IMR-90 (cell line): ENCODE measurements around the gene RNASE2. TPM values are rescaled to one million over a fixed set of nuclear protein-coding genes. Genes with fewer than 3 reads are reported as not detected.

Experiments used
- ATAC-seq: fragments of 200-7000 bp; cut with Tn5 transposase; 2 replicates; pipeline ENCODE4 v1.9.1; 2020; ENCODE audit warnings: low read depth, mild to moderate bottlenecking, moderate library complexity
- BruUV-seq: library from RNA; stranded (reverse); fragments of 400-500 nt; replicated peaks from 2 replicates; lab custom pipeline; 2021; lab: Mats Ljungman, UMichigan
- CTCF ChIA-PET: fragments of 300-600 bp; formaldehyde crosslinking; extraction: SDS; loops from one replicate; lab custom pipeline; 2021; ENCODE audit warnings: antibody characterized with exemption; lab: Yijun Ruan, JAX
- POLR2A ChIA-PET: fragments of 300-600 bp; sonication (Branson Sonifier 250); formaldehyde crosslinking; loops from one replicate; lab custom pipeline; 2022; ENCODE audit warnings: antibody characterized with exemption; ENCODE audit not compliant: unreplicated experiment; lab: Charles Lee
- DNase-seq: peaks from one replicate; pipeline ENCODE4 v3.0.0; 2013
- H2AFZ ChIP-seq: replicated peaks from 2 replicates; pipeline ENCODE3; 2013; ENCODE audit warnings: low read length, mild to moderate bottlenecking; ENCODE audit not compliant: poor library complexity
- H2AK5ac ChIP-seq: 2 replicates; pipeline ENCODE4 v1.6.1; 2013; ENCODE audit warnings: low read depth, low read length, inconsistent platforms
- H2AK9ac ChIP-seq: replicated peaks from 2 replicates; pipeline ENCODE3; 2013; ENCODE audit warnings: mild to moderate bottlenecking, low read depth, low read length, moderate library complexity; ENCODE audit not compliant: poor library complexity
- H2BK120ac ChIP-seq: 2 replicates; pipeline ENCODE4 v1.6.1; 2013; ENCODE audit warnings: low read depth, low read length, inconsistent platforms
- H2BK15ac ChIP-seq: 3 replicates; pipeline ENCODE4 v1.6.1; 2013; ENCODE audit warnings: low read depth, low read length, inconsistent platforms
- H2BK20ac ChIP-seq: 2 replicates; pipeline ENCODE4 v1.6.1; 2013; ENCODE audit warnings: low read depth, mild to moderate bottlenecking, inconsistent platforms, low read length, moderate library complexity
- H2BK5ac ChIP-seq: 2 replicates; pipeline ENCODE4 v1.6.1; 2013; ENCODE audit warnings: mild to moderate bottlenecking, low read depth, low read length, inconsistent platforms; ENCODE audit not compliant: poor library complexity, severe bottlenecking
- H3K14ac ChIP-seq: replicated peaks from 2 replicates; pipeline ENCODE4 v1.6.1; 2013; ENCODE audit warnings: low read depth, low read length, inconsistent platforms
- H3K18ac ChIP-seq: 2 replicates; pipeline ENCODE4 v1.6.1; 2013; ENCODE audit warnings: low read depth, low read length, control low read depth
- H3K23ac ChIP-seq: 2 replicates; pipeline ENCODE4 v1.6.1; 2013; ENCODE audit warnings: low read depth, low read length, inconsistent platforms
- H3K27ac ChIP-seq: 2 replicates; pipeline ENCODE4 v1.5.1; 2013; ENCODE audit warnings: mild to moderate bottlenecking, control low read depth, low read length; ENCODE audit not compliant: insufficient read depth
- H3K27me3 ChIP-seq: 2 replicates; pipeline ENCODE4 v1.6.1; 2013; ENCODE audit warnings: low read length; ENCODE audit not compliant: control insufficient read depth, insufficient read depth
- H3K36me3 ChIP-seq: 2 replicates; pipeline ENCODE4 v1.6.1; 2013; ENCODE audit warnings: low read length, mixed read lengths; ENCODE audit not compliant: control insufficient read depth, insufficient read depth
- H3K4ac ChIP-seq: 2 replicates; pipeline ENCODE4 v1.6.1; 2013; ENCODE audit warnings: low read depth, low read length, inconsistent platforms
- H3K4me1 ChIP-seq: 2 replicates; pipeline ENCODE4 v1.6.1; 2013; ENCODE audit warnings: low read length, mixed read lengths; ENCODE audit not compliant: control insufficient read depth, insufficient read depth
- H3K4me2 ChIP-seq: 2 replicates; pipeline ENCODE4 v1.6.1; 2013; ENCODE audit warnings: low read depth, mild to moderate bottlenecking, control low read depth, low read length, moderate library complexity
- H3K4me3 ChIP-seq: 2 replicates; pipeline ENCODE4 v1.5.1; 2013; ENCODE audit warnings: low read depth, mild to moderate bottlenecking, control low read depth, low read length, moderate library complexity; ENCODE audit not compliant: insufficient read depth
- H3K56ac ChIP-seq: 2 replicates; pipeline ENCODE4 v1.6.1; 2013; ENCODE audit warnings: low read length, inconsistent platforms; ENCODE audit not compliant: insufficient read depth; ENCODE audit errors: extremely low read depth
- H3K79me1 ChIP-seq, 2 experiments: 2 replicates each; pipeline ENCODE4 v1.6.1; 2013; ENCODE audit warnings: low read length in 2 of 2, inconsistent platforms in 1 of 2, low read depth in 1 of 2
- H3K9ac ChIP-seq: 2 replicates; pipeline ENCODE4 v1.6.1; 2013; ENCODE audit warnings: low read depth, low read length, control low read depth
- H3K9me1 ChIP-seq: 2 replicates; pipeline ENCODE4 v1.6.1; 2013; ENCODE audit warnings: low read length, inconsistent platforms; ENCODE audit not compliant: insufficient read depth
- H3K9me3 ChIP-seq: 2 replicates; pipeline ENCODE4 v1.6.1; 2013; ENCODE audit warnings: low read length; ENCODE audit not compliant: control insufficient read depth, insufficient read depth
- H4K20me1 ChIP-seq: 2 replicates; pipeline ENCODE4 v1.6.1; 2013; ENCODE audit warnings: low read length, inconsistent platforms; ENCODE audit not compliant: insufficient read depth
- H4K5ac ChIP-seq: 2 replicates; pipeline ENCODE4 v1.6.1; 2013; ENCODE audit warnings: mild to moderate bottlenecking, low read depth, low read length, control low read depth
- H4K8ac ChIP-seq, 2 experiments: 2 replicates each; pipeline ENCODE4 v1.6.1; 2013; ENCODE audit warnings: low read depth in 2 of 2, low read length in 2 of 2, control low read depth in 1 of 2, inconsistent platforms in 1 of 2
- H4K91ac ChIP-seq: 2 replicates; pipeline ENCODE4 v1.6.1; 2013; ENCODE audit warnings: low read depth, low read length, inconsistent platforms; ENCODE audit not compliant: insufficient read depth
- CEBPB ChIP-seq: IDR thresholded peaks from 2 replicates; pipeline ENCODE4 v1.6.1; 2012; ENCODE audit warnings: low read depth, low read length, improper control_type of control experiment
- CHD1 ChIP-seq: IDR thresholded peaks from 2 replicates; pipeline ENCODE4 v1.6.1; 2012; ENCODE audit warnings: low read depth, low read length, improper control_type of control experiment
- FOS ChIP-seq: fragments of 150-350 bp; IDR thresholded peaks from 2 replicates; pipeline ENCODE4 v1.6.1; 2016; ENCODE audit warnings: low read depth, low read length
- NFE2L2 ChIP-seq: fragments of 150-350 bp; IDR thresholded peaks from 2 replicates; pipeline ENCODE4 v1.6.1; 2016; ENCODE audit warnings: low read depth, mild to moderate bottlenecking, low read length
- RCOR1 ChIP-seq: IDR thresholded peaks from 2 replicates; pipeline ENCODE4 v1.6.1; 2012; ENCODE audit warnings: mild to moderate bottlenecking, low read length, improper control_type of control experiment; ENCODE audit not compliant: insufficient replicate concordance
- RFX5 ChIP-seq: IDR thresholded peaks from 2 replicates; pipeline ENCODE4 v1.8.0; 2012; ENCODE audit warnings: low read depth, mild to moderate bottlenecking, low read length, moderate library complexity
- USF2 ChIP-seq: fragments of 150-350 bp; IDR thresholded peaks from 2 replicates; pipeline ENCODE4 v1.6.1; 2017; ENCODE audit warnings: mild to moderate bottlenecking, antibody characterized with exemption, low read length, low read depth
- WGBS, 2 experiments: methylation state at CpG; one replicate each; pipeline versions ENCODE4 v1.1.5 to v1.1.7; 2013; ENCODE audit warnings: missing lambda C conversion rate in 2 of 2; ENCODE audit not compliant: insufficient read length in 1 of 2; ENCODE audit errors: extremely low coverage in 2 of 2; 5-methylcytosine and 5-hydroxymethylcytosine counted together
- dilution Hi-C: fragments of 300-500 bp; cut with HindIII; formaldehyde crosslinking; loops from one replicate; pipeline ENCODE4 v1.14.3; 2018; ENCODE audit warnings: low sequenced_read_pairs; ENCODE audit not compliant: unreplicated experiment
- in situ Hi-C: fragments of 300-500 bp; cut with MboI; formaldehyde crosslinking; loops from 3 replicates; pipeline ENCODE4 v1.14.3; 2019; ENCODE audit warnings: low sequenced_read_pairs, inconsistent platforms, mixed read lengths
- intact Hi-C: fragments of 100-400 bp; cut with micrococcal nuclease; formaldehyde crosslinking; loops from 2 replicates; pipeline ENCODE4 v1.10.0; 2022
- polyA plus RNA-seq, 3 experiments: library from polyadenylated mRNA; depleted of rRNA; stranded (reverse); fragments of >200 nt; gene quantifications; 2 replicates each; pipeline ENCODE4 v1.2.3, GENCODE V29; 2012; ENCODE audit warnings: low replicate concordance in 1 of 3
- total RNA-seq: library from RNA; depleted of rRNA; stranded (reverse); fragments of >200 nt; gene quantifications from 2 replicates; pipeline ENCODE4 v1.2.3, GENCODE V29; 2012

RNASE2 gene
- total and polyA plus RNA-seq, 2 of the 4 experiments (the other 2 are of a cell fraction): not detected

DNA sequence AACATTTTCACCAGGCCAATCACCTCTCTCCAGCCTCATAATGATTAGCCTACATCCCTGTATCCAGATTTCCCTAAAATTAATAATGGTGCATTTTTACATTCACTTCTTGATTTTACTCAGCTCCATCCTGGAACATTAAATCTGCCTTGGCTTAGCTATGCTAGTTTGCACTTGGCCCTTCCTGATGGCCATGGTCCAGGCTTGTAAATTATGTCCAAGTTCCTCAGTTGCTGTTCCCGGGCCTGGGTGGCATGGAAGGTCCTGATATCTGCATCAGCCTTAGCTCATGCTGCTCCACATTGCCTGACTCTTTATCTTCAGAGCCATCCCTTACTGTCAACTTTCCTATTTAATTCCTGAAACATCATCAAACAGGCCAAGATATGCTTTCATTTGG lies 23.4 kb downstream of the RNASE2 start:
- Histone ChIP-seq H3K27me3 (peaks cover 2% of the 10 kb centered on the region; the same call in 1 of the 2 replicates), H2AK9ac (no peak overlapping the region), H3K4ac (no peak overlapping the region), H2BK5ac (no peak overlapping the region), H4K91ac (no peak overlapping the region), H3K4me2 (no peak overlapping the region), H3K4me1 (no peaks in the 10 kb centered on the region; the same call in 1 of the 2 replicates), H3K36me3 (no peaks in the 10 kb centered on the region), H2BK20ac (no peak overlapping the region), H4K20me1 (no peaks in the 10 kb centered on the region), H2AFZ (no peak overlapping the region), H3K18ac (no peak overlapping the region), H3K4me3 (no peak overlapping the region), H4K5ac (no peak overlapping the region), H4K8ac (no peak overlapping the region), H3K9me3 (no peaks in the 10 kb centered on the region), H3K9me1 (no peaks in the 10 kb centered on the region; the same call in 1 of the 2 replicates), H3K9ac (no peak overlapping the region), H3K79me1 (no peaks in the 10 kb centered on the region), H3K14ac (no peak overlapping the region), H2AK5ac (no peak overlapping the region), H3K56ac (no peak overlapping the region), H3K23ac (no peak overlapping the region), H2BK120ac (no peak overlapping the region), H3K27ac (no peak overlapping the region), H2BK15ac (no peak overlapping the region)
- dilution Hi-C loops (no loop called here), intact Hi-C loops (no loop called here), in situ Hi-C loops (loop anchor here (25.0 kb wide), 1 partner anchor 641 kb away; the partner anchor contains the start of genes CCNB1IP1 and PARP2)
- no peak for DNase-seq
- ChIA-PET CTCF (interaction anchor here (0.6 to 1.1 kb wide), 2 partner anchors 8 to 121 kb away, joined by 3 read pairs; no protein-coding TSS in a partner anchor), POLR2A (interaction anchor here (0.6 kb wide), 1 partner anchor 288 kb away, joined by 4 read pairs; no protein-coding TSS in a partner anchor)
- no CpG with 5 or more reads among the region's 1 CpG for WGBS, 2 experiments
- ATAC-seq: no peak
- no peak for TF ChIP-seq CEBPB
- no peak for TF ChIP-seq RCOR1
- TF ChIP-seq NFE2L2: no peak
- no peak for TF ChIP-seq CHD1
- TF ChIP-seq FOS: no peak
- no peak for TF ChIP-seq USF2
- TF ChIP-seq RFX5: no peak
- BruUV-seq: no TSS peak
